A673 (cell line): ENCODE data around the gene QKI.
"Not testable (repeated sequence)": the region's sequence is repeated elsewhere in the genome, so short reads cannot be mapped to it uniquely, and the experiment has no call there.

Source experiments
- EZH2 ChIP-seq: fragments of 200-600 bp; sonication (generic); IDR thresholded peaks from 2 replicates; pipeline ENCODE4 v1.6.1; 2017; ENCODE audit warnings: borderline replicate concordance, low read depth, mild to moderate bottlenecking, mixed read lengths, antibody characterized with exemption, low read length; ENCODE audit not compliant: poor library complexity, severe bottlenecking
- TF ChIP-seq, protein P1 (sequence below): fragments of 300-800, 200-600 bp; sonication (generic); conservative IDR thresholded peaks from 2 replicates; pipeline ENCODE4 v1.5.1; 2017; ENCODE audit warnings: low read depth, mild to moderate bottlenecking, antibody characterized with exemption, low read length, moderate library complexity, mixed read lengths

DNA sequence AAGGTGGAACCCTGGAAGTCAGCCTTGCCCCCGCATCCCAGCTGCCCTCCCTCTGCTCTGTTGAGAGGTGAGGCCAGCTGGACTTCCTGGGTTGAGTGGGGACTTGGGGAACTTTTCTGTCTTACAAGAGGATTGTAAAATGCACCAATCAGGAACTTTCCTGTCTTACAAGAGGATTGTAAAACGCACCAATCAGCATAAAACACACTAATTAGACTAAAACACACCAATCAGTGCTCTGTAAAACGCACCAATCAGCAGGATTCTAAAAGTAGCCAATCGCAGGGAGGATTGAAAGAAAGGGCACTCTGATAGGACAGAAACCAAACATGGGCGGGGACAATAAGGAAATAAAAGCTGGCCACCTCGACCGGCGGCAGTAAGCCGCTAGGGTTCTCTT lies 175.6 kb downstream of the QKI start:
- TF ChIP-seq, protein P1, sequence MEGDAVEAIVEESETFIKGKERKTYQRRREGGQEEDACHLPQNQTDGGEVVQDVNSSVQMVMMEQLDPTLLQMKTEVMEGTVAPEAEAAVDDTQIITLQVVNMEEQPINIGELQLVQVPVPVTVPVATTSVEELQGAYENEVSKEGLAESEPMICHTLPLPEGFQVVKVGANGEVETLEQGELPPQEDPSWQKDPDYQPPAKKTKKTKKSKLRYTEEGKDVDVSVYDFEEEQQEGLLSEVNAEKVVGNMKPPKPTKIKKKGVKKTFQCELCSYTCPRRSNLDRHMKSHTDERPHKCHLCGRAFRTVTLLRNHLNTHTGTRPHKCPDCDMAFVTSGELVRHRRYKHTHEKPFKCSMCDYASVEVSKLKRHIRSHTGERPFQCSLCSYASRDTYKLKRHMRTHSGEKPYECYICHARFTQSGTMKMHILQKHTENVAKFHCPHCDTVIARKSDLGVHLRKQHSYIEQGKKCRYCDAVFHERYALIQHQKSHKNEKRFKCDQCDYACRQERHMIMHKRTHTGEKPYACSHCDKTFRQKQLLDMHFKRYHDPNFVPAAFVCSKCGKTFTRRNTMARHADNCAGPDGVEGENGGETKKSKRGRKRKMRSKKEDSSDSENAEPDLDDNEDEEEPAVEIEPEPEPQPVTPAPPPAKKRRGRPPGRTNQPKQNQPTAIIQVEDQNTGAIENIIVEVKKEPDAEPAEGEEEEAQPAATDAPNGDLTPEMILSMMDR, result not testable (repeated sequence)
- not testable (repeated sequence) for TF ChIP-seq EZH2
